C4-2B (cell line): Measurements from ENCODE around the gene GLI3.

Source experiments
- ZFX ChIP-seq: fragments of 450-650 bp; IDR thresholded peaks from 2 replicates; pipeline ENCODE4 v1.6.1; 2017
- TF ChIP-seq, protein P1 (sequence below): fragments of 450-650 bp; conservative IDR thresholded peaks from 2 replicates; pipeline ENCODE4 v1.5.1; 2017; ENCODE audit warnings: mild to moderate bottlenecking

DNA sequence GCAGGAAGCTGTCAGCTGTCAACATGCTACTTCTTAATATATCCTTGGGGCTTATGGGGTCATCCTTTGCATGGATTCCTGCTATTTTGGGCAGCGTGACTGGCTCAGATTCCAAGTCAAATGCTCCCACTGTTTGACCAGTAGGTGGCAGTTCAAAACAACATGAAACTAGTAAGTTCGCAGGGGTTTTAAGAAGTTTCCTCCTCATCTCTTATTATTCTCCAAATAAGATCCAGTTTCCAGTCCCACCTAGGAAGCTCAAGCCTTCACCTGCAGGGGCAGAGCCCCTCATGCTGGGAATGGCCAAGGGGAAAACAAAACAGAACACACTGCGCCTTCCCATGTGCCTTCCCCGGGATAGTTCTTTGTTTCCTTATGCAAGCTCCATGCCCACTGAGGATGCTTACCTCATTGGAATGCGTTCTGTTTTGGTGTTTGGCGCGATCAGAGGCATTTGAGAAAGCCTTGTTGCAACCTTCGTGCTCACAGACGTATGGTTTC, 259.8 kb downstream of the GLI3 start:
- TF ChIP-seq, protein P1, sequence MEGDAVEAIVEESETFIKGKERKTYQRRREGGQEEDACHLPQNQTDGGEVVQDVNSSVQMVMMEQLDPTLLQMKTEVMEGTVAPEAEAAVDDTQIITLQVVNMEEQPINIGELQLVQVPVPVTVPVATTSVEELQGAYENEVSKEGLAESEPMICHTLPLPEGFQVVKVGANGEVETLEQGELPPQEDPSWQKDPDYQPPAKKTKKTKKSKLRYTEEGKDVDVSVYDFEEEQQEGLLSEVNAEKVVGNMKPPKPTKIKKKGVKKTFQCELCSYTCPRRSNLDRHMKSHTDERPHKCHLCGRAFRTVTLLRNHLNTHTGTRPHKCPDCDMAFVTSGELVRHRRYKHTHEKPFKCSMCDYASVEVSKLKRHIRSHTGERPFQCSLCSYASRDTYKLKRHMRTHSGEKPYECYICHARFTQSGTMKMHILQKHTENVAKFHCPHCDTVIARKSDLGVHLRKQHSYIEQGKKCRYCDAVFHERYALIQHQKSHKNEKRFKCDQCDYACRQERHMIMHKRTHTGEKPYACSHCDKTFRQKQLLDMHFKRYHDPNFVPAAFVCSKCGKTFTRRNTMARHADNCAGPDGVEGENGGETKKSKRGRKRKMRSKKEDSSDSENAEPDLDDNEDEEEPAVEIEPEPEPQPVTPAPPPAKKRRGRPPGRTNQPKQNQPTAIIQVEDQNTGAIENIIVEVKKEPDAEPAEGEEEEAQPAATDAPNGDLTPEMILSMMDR: peak; percentile 85
- no peak for TF ChIP-seq ZFX
